OCI-LY1 (cell line): ENCODE results near the gene SEC61B.

Experiments used
- CTCF ChIP-seq: fragments of 200-600 bp; sonication (generic), shearing (Covaris generic); IDR thresholded peaks from 2 replicates; pipeline ENCODE4 v1.5.1; 2017; ENCODE audit warnings: mild to moderate bottlenecking, antibody characterized with exemption, low read length, moderate library complexity, mixed read lengths
- EZH2 ChIP-seq: fragments of 200-600 bp; sonication (generic), shearing (Covaris generic); IDR thresholded peaks from 2 replicates; pipeline ENCODE4 v1.8.0; 2017; ENCODE audit warnings: borderline replicate concordance, mixed run types, mild to moderate bottlenecking, antibody characterized with exemption, low read length, moderate library complexity, mixed read lengths

GRCh38 chr9:99197124-99197630 is 24.9 kb upstream of the SEC61B start:
- TF ChIP-seq CTCF (peak; percentile 4; the same call in 1 of the 2 replicates), EZH2 (no peak)
